Smooth muscle cell (in vitro differentiated cells): ENCODE data around the gene ERC1. TPM values are rescaled to one million over a fixed set of nuclear protein-coding genes. Genes with fewer than 3 reads are reported as not detected.

ENCODE experiments used
- DNase-seq: peaks from one replicate; lab custom pipeline; 2025; ENCODE audit not compliant: unreplicated experiment; lab: John Stamatoyannopoulos, UW
- H2AFZ ChIP-seq: fragments of 200-600 bp; sonication (generic); 2 replicates; pipeline ENCODE4 v1.6.0; 2016; ENCODE audit warnings: antibody characterized with exemption, low read depth, mild to moderate bottlenecking
- H3F3A ChIP-seq: fragments of 200-600 bp; sonication (generic); 2 replicates; pipeline ENCODE4 v1.6.0; 2017; ENCODE audit warnings: antibody characterized with exemption, low read depth
- H3K27ac ChIP-seq: fragments of 200-600 bp; sonication (generic); 2 replicates; pipeline ENCODE4 v1.5.1; 2016; ENCODE audit warnings: low read depth, mild to moderate bottlenecking
- H3K27me3 ChIP-seq: fragments of 200-600 bp; sonication (generic); 2 replicates; pipeline ENCODE4 v1.6.1; 2016; ENCODE audit warnings: low read depth, mild to moderate bottlenecking
- H3K36me3 ChIP-seq: fragments of 200-600 bp; sonication (generic); 2 replicates; pipeline ENCODE4 v1.5.1; 2016; ENCODE audit warnings: low read depth
- H3K4me1 ChIP-seq: fragments of 200-600 bp; sonication (generic); 2 replicates; pipeline ENCODE4 v1.5.1; 2016; ENCODE audit warnings: low read depth
- H3K4me2 ChIP-seq: fragments of 200-600 bp; sonication (generic); 2 replicates; pipeline ENCODE4 v1.6.0; 2016; ENCODE audit warnings: mild to moderate bottlenecking
- H3K4me3 ChIP-seq: fragments of 200-600 bp; sonication (generic); 2 replicates; pipeline ENCODE4 v1.5.1; 2016; ENCODE audit warnings: mild to moderate bottlenecking
- H3K79me2 ChIP-seq: fragments of 200-600 bp; sonication (generic); 2 replicates; pipeline ENCODE4 v1.6.0; 2016; ENCODE audit warnings: low read depth, mild to moderate bottlenecking
- H3K9ac ChIP-seq: fragments of 200-600 bp; sonication (generic); 2 replicates; pipeline ENCODE4 v1.6.0; 2016; ENCODE audit warnings: low read depth
- H3K9me3 ChIP-seq: fragments of 200-600 bp; sonication (generic); replicated peaks from 2 replicates; pipeline ENCODE4 v1.5.1; 2016; ENCODE audit warnings: low read depth
- H4K20me1 ChIP-seq: fragments of 200-600 bp; sonication (generic); 2 replicates; pipeline ENCODE4 v1.6.0; 2016; ENCODE audit warnings: low read depth
- WGBS: methylation state at CpG from one replicate; pipeline ENCODE4 v1.1.7; 2016; ENCODE audit warnings: low lambda C conversion rate; 5-methylcytosine and 5-hydroxymethylcytosine counted together
- polyA plus RNA-seq: library from polyadenylated mRNA; unstranded; fragments of >200 nt; fragmentation: Nextera tagmentation; extraction: Ambion mirVana; gene quantifications from 2 replicates; pipeline ENCODE4 v1.2.1, GENCODE V29; 2016
- total RNA-seq: library from RNA; depleted of rRNA; stranded (reverse); fragments of >200 nt; gene quantifications from 2 replicates; pipeline ENCODE4 v1.2.3, GENCODE V29; 2014
- TF ChIP-seq, protein P1 (sequence below): fragments of 200-600 bp; sonication (generic); IDR thresholded peaks from 2 replicates; pipeline ENCODE4 v1.5.1; 2017; ENCODE audit warnings: borderline replicate concordance, mild to moderate bottlenecking, antibody characterized with exemption; ENCODE audit not compliant: insufficient read depth, poor library complexity, severe bottlenecking

ERC1 gene
- total and polyA plus RNA-seq, 2 experiments from 2014 or later, result 13.8 to 17.6 TPM

DNA sequence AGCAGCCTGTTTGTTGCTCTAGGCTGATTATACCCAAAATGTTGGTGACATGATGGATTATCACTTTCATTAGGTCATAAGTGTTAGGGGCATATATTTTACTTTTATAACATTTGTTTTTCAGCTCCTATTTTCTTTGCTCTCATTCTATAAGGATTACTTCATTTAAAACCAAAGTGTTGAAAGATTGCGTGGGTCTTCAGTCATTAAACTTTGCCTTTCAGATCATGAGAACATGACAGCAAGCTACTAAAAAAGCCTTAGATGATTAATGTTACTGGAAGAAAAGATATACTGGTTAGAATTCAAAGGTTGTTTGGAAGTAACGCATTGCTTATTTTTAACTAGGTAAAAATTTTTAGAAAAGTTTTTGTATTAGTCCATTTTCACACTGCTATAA is 156.8 kb downstream of the ERC1 start:
- Histone ChIP-seq H3K27me3 (no peaks in the 10 kb centered on the region), H3K9me3 (no peaks in the 10 kb centered on the region), H3K79me2 (no peaks in the 10 kb centered on the region), H3K4me3 (no peak overlapping the region), H3K27ac (no peak overlapping the region), H2AFZ (no peak overlapping the region), H3K4me1 (no peaks in the 10 kb centered on the region), H3K36me3 (no peaks in the 10 kb centered on the region), H3F3A (no peaks in the 10 kb centered on the region), H3K9ac (no peak overlapping the region), H3K4me2 (no peak overlapping the region), H4K20me1 (no peaks in the 10 kb centered on the region)
- WGBS, result 90% methylated on average over 2 of the region's 2 CpGs
- no peak for DNase-seq
- TF ChIP-seq, protein P1, sequence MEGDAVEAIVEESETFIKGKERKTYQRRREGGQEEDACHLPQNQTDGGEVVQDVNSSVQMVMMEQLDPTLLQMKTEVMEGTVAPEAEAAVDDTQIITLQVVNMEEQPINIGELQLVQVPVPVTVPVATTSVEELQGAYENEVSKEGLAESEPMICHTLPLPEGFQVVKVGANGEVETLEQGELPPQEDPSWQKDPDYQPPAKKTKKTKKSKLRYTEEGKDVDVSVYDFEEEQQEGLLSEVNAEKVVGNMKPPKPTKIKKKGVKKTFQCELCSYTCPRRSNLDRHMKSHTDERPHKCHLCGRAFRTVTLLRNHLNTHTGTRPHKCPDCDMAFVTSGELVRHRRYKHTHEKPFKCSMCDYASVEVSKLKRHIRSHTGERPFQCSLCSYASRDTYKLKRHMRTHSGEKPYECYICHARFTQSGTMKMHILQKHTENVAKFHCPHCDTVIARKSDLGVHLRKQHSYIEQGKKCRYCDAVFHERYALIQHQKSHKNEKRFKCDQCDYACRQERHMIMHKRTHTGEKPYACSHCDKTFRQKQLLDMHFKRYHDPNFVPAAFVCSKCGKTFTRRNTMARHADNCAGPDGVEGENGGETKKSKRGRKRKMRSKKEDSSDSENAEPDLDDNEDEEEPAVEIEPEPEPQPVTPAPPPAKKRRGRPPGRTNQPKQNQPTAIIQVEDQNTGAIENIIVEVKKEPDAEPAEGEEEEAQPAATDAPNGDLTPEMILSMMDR, result no peak

- WGBS, result 95% methylated on average over 3 of the region's 3 CpGs
- no peaks in the 10 kb centered on the region for H3K27me3 ChIP-seq
- no peaks in the 10 kb centered on the region for H3K36me3 ChIP-seq
- H3K4me3 ChIP-seq, result no peak overlapping the region
- H3K4me1 ChIP-seq, result peaks cover 6% of the 10 kb centered on the region
- H3K9ac ChIP-seq, result no peak overlapping the region
- H3K4me2 ChIP-seq, result no peak overlapping the region
- H2AFZ ChIP-seq, result no peak overlapping the region
- H4K20me1 ChIP-seq, result peaks cover 3% of the 10 kb centered on the region
- DNase-seq, result no peak
- TF ChIP-seq, protein P1, result no peak
- H3K9me3 ChIP-seq, result no peaks in the 10 kb centered on the region
- H3K79me2 ChIP-seq, result no peaks in the 10 kb centered on the region
- H3K27ac ChIP-seq, result no peak overlapping the region
- H3F3A ChIP-seq, result no peaks in the 10 kb centered on the region
Measured at GRCh38 chr12:1157046-1157445, 166.0 kb downstream of the ERC1 start.

GRCh38 chr12:1161197-1161596 is 170.2 kb downstream of the ERC1 start:
- Histone ChIP-seq H3F3A (no peaks in the 10 kb centered on the region), H3K9me3 (no peaks in the 10 kb centered on the region), H2AFZ (no peak overlapping the region), H3K79me2 (no peaks in the 10 kb centered on the region), H3K27ac (no peak overlapping the region), H3K27me3 (no peaks in the 10 kb centered on the region), H3K9ac (no peak overlapping the region), H3K36me3 (no peaks in the 10 kb centered on the region), H3K4me1 (peaks cover 15% of the 10 kb centered on the region), H3K4me3 (no peak overlapping the region), H3K4me2 (no peak overlapping the region), H4K20me1 (peaks cover 9% of the 10 kb centered on the region)
- no peak for DNase-seq
- TF ChIP-seq, protein P1, result no peak
- 96% methylated on average over 9 of the region's 9 CpGs for WGBS

DNA sequence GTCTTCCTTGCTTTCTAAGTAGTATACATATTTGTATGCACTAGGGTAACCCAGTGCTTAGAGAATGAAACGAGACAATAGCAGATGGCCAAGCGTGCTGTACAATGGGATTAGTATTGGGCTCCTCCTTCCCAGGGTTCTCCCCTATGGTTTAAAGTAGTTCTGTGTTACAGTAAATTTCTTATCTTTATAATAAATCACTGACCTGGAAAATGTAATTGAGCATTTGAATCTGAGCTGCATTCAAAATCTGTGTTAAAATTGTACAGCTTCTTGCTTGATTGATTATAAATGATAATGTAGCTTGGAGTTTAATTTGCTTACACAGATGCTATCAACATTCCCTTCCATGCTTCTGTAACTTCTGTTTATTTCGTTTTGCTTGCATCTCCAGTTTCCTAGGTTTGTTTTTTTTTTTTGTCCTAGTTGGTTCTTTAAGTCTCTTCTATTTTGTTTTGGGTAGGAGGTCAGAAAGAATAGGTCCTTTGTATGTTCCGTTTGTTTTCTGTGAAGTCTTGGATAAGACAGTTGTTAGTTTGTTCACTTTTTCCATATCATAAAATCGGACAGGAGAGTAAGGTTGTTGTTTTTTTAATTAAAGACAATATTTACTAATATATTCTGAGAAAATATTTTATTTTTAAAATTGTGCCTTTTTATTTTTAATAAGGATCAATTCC is 171.2 kb downstream of the ERC1 start:
- no peak overlapping the region for H3K27ac ChIP-seq
- no peak overlapping the region for H2AFZ ChIP-seq
- H3K27me3 ChIP-seq, result no peaks in the 10 kb centered on the region
- H3K79me2 ChIP-seq, result no peaks in the 10 kb centered on the region
- H3F3A ChIP-seq, result no peaks in the 10 kb centered on the region
- peaks cover 9% of the 10 kb centered on the region for H4K20me1 ChIP-seq
- H3K9ac ChIP-seq, result no peak overlapping the region
- H3K4me1 ChIP-seq, result peaks cover 15% of the 10 kb centered on the region
- no peak overlapping the region for H3K4me3 ChIP-seq
- no peak for DNase-seq
- no peaks in the 10 kb centered on the region for H3K9me3 ChIP-seq
- H3K36me3 ChIP-seq, result no peaks in the 10 kb centered on the region
- H3K4me2 ChIP-seq, result no peak overlapping the region
- TF ChIP-seq, protein P1, result no peak
- WGBS, result 84% methylated on average over 5 of the region's 5 CpGs
